ENCODE measurements around the gene ZCCHC2. TPM values are rescaled to one million over a fixed set of nuclear protein-coding genes. Genes with fewer than 3 reads are reported as not detected.

ZCCHC2 gene
- total RNA-seq, 4 donors from 2014 or later, result 9.3 to 15.3 (median 11.3) TPM

DNA sequence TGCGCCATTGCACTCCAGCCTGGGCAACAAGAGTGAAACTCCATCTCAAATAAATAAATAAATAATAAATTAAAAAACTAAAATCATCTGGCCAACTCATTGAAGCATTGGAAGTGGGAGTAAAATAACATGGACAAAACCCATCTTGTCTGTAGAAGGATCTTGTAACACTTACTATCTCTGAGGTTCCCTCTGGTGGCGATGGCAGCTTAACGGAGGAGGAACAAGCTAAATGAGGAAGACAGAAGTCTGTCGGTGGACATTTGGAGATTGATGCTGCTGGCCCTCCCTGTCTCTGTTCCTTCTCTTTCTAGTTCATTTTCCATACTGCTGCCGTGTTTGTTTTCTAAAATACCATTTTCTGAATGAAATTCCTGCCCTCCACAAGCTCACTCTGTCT, 43.4 kb downstream of the ZCCHC2 start:
- DNase-seq, result no peak
- peaks cover 10 to 92% (median 13%) of the 10 kb centered on the region in 3 donors for H3K36me3 ChIP-seq
- H3K27ac ChIP-seq, result no peak overlapping the region
- peaks cover 0 to 4% (median 0%) of the 10 kb centered on the region in 3 donors for H3K4me1 ChIP-seq
- H3K27me3 ChIP-seq, result no peaks in the 10 kb centered on the region
- TF ChIP-seq CTCF (IDR thresholded peaks at IDR 0.05) (peak in 2 of 6 experiments; percentile 18 to 23), POLR2A (IDR thresholded peaks at IDR 0.05) (no peak)
- H3K4me3 ChIP-seq, result no peak overlapping the region
- intact Hi-C loops (cut with DNase I), result no loop called here
- no peaks in the 10 kb centered on the region for H3K9me3 ChIP-seq
- WGBS, 2 donors, result 61 to 71% methylated on average over 5 of the region's 5 CpGs

DNA sequence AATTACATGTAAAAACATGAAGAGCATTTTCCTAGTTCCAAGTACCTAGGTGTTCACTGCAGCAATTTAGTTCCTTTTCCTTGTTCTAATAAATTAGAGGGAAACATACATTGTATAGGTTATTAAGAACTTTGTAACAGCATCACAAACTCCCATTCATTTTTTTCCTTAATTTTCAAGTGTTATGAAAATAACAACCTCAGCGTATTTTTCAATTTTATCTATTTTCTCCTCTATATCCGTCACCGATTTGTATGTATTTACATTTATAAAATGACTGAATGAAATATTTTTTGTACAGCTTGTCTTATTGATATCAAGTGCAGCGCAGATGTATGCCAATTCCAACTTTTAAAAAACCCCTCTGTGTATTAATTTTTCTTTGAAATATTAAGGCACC, 44.0 kb downstream of the ZCCHC2 start:
- WGBS, 2 donors, result 93 to 95% methylated on average over 4 of the region's 4 CpGs
- TF ChIP-seq POLR2A (IDR thresholded peaks at IDR 0.05) (no peak), CTCF (IDR thresholded peaks at IDR 0.05) (no peak)
- peaks cover 0 to 4% (median 0%) of the 10 kb centered on the region in 3 donors for H3K4me1 ChIP-seq
- intact Hi-C loops (cut with DNase I), result no loop called here
- no peak for DNase-seq
- no peaks in the 10 kb centered on the region for H3K9me3 ChIP-seq
- peaks cover 4 to 92% (median 16%) of the 10 kb centered on the region in 3 donors for H3K36me3 ChIP-seq
- no peak overlapping the region for H3K4me3 ChIP-seq
- H3K27ac ChIP-seq, result no peak overlapping the region
- H3K27me3 ChIP-seq, result no peaks in the 10 kb centered on the region

DNA sequence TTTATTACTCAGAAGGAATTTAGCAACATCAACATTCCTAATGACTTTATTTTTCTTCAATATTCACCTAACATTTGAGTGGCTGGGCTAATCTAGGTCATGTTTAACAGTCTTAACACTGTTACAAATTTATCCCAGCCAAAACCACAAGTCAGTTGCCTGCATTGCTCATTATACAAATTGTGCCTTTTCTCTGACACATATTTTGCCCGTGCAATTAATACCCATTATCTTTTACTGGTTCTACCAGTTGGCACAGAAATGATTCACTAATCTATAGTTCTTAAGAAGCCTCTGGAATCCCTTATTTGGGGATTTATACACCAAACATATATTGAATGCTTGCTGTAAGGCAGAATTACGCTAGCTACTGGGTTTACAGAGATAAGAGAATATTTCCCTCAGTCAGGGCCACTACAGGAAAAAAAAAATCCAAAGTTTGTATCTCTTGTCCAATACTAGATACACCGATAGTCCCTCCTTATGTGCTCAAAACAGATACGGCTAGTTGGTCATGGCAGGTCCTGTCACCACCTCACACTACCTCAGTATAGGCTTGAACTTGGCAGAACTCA, 46.3 kb downstream of the ZCCHC2 start:
- H3K9me3 ChIP-seq, result no peaks in the 10 kb centered on the region
- H3K36me3 ChIP-seq, result peaks cover 6 to 92% (median 15%) of the 10 kb centered on the region in 3 donors
- no peak for TF ChIP-seq CTCF (IDR thresholded peaks at IDR 0.05)
- no peak for TF ChIP-seq POLR2A (IDR thresholded peaks at IDR 0.05)
- no peak for DNase-seq
- WGBS, 2 donors, result 76 to 79% methylated on average over 4 of the region's 4 CpGs
- H3K4me1 ChIP-seq, result peaks cover 0 to 11% (median 0%) of the 10 kb centered on the region in 3 donors
- no peak overlapping the region for H3K4me3 ChIP-seq
- H3K27me3 ChIP-seq, result no peaks in the 10 kb centered on the region
- H3K27ac ChIP-seq, result no peak overlapping the region
- intact Hi-C loops (cut with DNase I), result no loop called here

GRCh38 chr18:62571037-62571436, 48.2 kb downstream of the ZCCHC2 start:
- peaks cover 20 to 92% (median 23%) of the 10 kb centered on the region in 3 donors for H3K36me3 ChIP-seq
- WGBS, 2 donors, result 66 to 82% methylated on average over 4 of the region's 4 CpGs
- intact Hi-C loops (cut with DNase I), result no loop called here

More at GRCh38 chr18:62571037-62571436, 48.2 kb downstream of the ZCCHC2 start:
- H3K4me1 ChIP-seq, result peaks cover 0 to 11% (median 0%) of the 10 kb centered on the region in 3 donors
- no peak overlapping the region for H3K4me3 ChIP-seq
- no peaks in the 10 kb centered on the region for H3K27me3 ChIP-seq
- no peak for DNase-seq
- no peak for TF ChIP-seq CTCF (IDR thresholded peaks at IDR 0.05)
- no peak for TF ChIP-seq POLR2A (IDR thresholded peaks at IDR 0.05)
- no peaks in the 10 kb centered on the region for H3K9me3 ChIP-seq
- no peak overlapping the region for H3K27ac ChIP-seq

Measured in esophagus squamous epithelium (tissue), 5 donors.